ENCODE measurements around the gene CBR1.

The CBR1 gene

GRCh38 chr21:36113647-36114428 is 44.0 kb downstream of the CBR1 start:
- no peak for DNase-seq (ENCODE audit: low read depth in 2 of 2, low spot score in 1 of 2)

GRCh38 chr21:36115138-36115730 is 45.4 kb downstream of the CBR1 start:
- DNase-seq (ENCODE audit: low read depth in 2 of 2, low spot score in 1 of 2), result no peak

GRCh38 chr21:36117286-36117741 is 47.5 kb downstream of the CBR1 start:
- DNase-seq (ENCODE audit: low read depth in 2 of 2, low spot score in 1 of 2), result no peak

- no peak for DNase-seq (ENCODE audit: low read depth in 2 of 2, low spot score in 1 of 2)
Observed at GRCh38 chr21:36120304-36120888, 50.6 kb downstream of the CBR1 start.

Measured in stimulated activated CD8-positive, alpha-beta memory T cell treated with anti-CD3 and anti-CD28 coated beads, Interleukin-4, amount 100 ng/mL, for 4 hours (primary cell).